ENCODE measurements around the gene ENPP6.
A peak's percentile ranks its signal among the peaks of the same experiment; 100 is the strongest.

ENPP6 gene

DNA sequence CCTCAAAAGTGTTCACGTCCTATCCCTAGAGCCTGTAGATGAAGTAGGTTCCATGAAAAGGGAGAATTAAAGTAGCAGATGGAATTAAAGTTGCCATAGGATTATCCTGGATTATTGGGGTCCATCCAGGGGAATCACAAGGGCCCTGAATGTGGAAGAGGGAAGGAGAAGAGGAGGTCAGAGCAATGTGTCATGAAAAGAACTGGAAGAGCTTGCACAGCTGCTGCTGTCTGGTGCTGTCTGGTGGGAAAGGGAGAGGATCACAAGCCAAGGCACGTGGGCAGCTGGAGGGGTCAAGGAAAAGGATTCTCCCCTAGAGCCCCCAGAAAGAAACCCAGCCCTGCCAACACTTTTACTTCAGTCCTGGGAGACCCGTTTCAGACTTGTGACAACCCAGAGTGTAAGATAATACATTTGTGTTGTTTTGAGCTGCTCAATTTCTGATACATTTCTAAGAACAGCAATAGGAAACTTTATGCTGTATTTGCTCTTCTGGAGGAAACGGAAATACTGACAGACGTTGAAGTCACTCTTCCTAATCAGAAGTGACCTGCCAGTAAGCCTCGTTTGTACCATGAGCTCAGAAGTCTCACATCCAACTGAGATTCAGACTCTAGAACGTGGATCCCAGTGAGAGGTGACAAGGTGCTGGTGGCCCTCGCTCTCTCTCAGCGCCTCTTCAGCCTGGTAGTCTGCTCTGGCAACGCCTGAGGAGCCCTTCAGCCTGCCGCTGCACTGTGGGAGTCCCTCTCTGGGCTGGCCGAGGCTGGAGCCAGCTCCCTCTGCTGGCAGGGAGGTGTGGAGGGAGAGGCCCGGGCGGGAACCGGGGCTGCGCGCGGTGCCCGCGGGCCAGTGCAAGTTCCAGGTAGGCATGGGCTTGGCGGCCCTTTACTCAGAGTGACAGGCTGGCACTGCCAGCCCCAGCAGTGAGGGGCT lies 34.7 kb upstream of the ENPP6 start:
- Histone ChIP-seq H3K9me3 (ENCODE audit: insufficient read depth, low read length) (no peaks in the 10 kb centered on the region), H3K9ac (ENCODE audit: low read length) (no peak overlapping the region), H3K4me2 (ENCODE audit: low read depth, low read length, poor library complexity, severe bottlenecking) (no peak overlapping the region), H3K9me2 (replicated peaks; ENCODE audit: insufficient read depth, low read length) (no peaks in the 10 kb centered on the region), H4K20me1 (ENCODE audit: low read depth, low read length) (no peaks in the 10 kb centered on the region), H3K27me3 (ENCODE audit: low read length) (no peaks in the 10 kb centered on the region), H3K4me3 (ENCODE audit: insufficient read depth, low read length, poor library complexity, severe bottlenecking) (no peak overlapping the region), H3F3A (ENCODE audit: insufficient read depth) (peaks cover 4% of the 10 kb centered on the region; the same call in 1 of the 2 replicates), H3K79me2 (ENCODE audit: insufficient read depth, low read length) (no peaks in the 10 kb centered on the region), H2AFZ (ENCODE audit: low read depth, low read length, severe bottlenecking) (no peak overlapping the region), H3K36me3 (ENCODE audit: low read length) (no peaks in the 10 kb centered on the region), H3K27ac (ENCODE audit: low read depth, low read length) (no peak overlapping the region)
- TF ChIP-seq, protein P1, sequence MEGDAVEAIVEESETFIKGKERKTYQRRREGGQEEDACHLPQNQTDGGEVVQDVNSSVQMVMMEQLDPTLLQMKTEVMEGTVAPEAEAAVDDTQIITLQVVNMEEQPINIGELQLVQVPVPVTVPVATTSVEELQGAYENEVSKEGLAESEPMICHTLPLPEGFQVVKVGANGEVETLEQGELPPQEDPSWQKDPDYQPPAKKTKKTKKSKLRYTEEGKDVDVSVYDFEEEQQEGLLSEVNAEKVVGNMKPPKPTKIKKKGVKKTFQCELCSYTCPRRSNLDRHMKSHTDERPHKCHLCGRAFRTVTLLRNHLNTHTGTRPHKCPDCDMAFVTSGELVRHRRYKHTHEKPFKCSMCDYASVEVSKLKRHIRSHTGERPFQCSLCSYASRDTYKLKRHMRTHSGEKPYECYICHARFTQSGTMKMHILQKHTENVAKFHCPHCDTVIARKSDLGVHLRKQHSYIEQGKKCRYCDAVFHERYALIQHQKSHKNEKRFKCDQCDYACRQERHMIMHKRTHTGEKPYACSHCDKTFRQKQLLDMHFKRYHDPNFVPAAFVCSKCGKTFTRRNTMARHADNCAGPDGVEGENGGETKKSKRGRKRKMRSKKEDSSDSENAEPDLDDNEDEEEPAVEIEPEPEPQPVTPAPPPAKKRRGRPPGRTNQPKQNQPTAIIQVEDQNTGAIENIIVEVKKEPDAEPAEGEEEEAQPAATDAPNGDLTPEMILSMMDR (IDR thresholded peaks at IDR 0.05; ENCODE audit: insufficient read depth, low read length, poor library complexity, severe bottlenecking), result no peak
- no peak for TF ChIP-seq EZH2phosphoT487 (conservative IDR thresholded peaks at IDR 0.05; ENCODE audit: low read length)

DNA sequence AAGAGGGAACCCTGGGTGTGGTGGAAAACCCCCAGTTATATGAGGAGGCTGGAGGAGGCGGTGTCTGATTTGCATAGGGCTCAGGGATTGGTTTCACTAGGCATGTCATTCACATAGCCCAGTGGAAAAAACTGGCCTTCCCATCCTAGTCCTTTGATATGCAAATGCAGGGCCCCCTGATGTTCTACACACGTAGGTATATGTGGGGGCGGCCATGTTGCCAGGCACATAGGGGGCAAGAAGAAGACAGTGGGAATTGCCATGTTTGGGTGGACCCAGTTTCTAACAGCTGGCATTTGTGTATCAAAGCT lies 34.0 kb upstream of the ENPP6 start:
- no peak overlapping the region for H2AFZ ChIP-seq (ENCODE audit: low read depth, low read length, severe bottlenecking)
- no peak for TF ChIP-seq EZH2phosphoT487 (conservative IDR thresholded peaks at IDR 0.05; ENCODE audit: low read length)
- H3K4me3 ChIP-seq (ENCODE audit: insufficient read depth, low read length, poor library complexity, severe bottlenecking), result no peak overlapping the region
- H3K9ac ChIP-seq (ENCODE audit: low read length), result no peak overlapping the region
- H3K4me2 ChIP-seq (ENCODE audit: low read depth, low read length, poor library complexity, severe bottlenecking), result no peak overlapping the region
- H3F3A ChIP-seq (ENCODE audit: insufficient read depth), result peaks cover 4% of the 10 kb centered on the region; the same call in 1 of the 2 replicates
- H3K79me2 ChIP-seq (ENCODE audit: insufficient read depth, low read length), result no peaks in the 10 kb centered on the region
- H3K9me3 ChIP-seq (ENCODE audit: insufficient read depth, low read length), result no peaks in the 10 kb centered on the region
- H4K20me1 ChIP-seq (ENCODE audit: low read depth, low read length), result no peaks in the 10 kb centered on the region
- no peaks in the 10 kb centered on the region for H3K36me3 ChIP-seq (ENCODE audit: low read length)
- H3K27ac ChIP-seq (ENCODE audit: low read depth, low read length), result no peak overlapping the region
- H3K9me2 ChIP-seq (replicated peaks; ENCODE audit: insufficient read depth, low read length), result no peaks in the 10 kb centered on the region
- H3K27me3 ChIP-seq (ENCODE audit: low read length), result no peaks in the 10 kb centered on the region

DNA sequence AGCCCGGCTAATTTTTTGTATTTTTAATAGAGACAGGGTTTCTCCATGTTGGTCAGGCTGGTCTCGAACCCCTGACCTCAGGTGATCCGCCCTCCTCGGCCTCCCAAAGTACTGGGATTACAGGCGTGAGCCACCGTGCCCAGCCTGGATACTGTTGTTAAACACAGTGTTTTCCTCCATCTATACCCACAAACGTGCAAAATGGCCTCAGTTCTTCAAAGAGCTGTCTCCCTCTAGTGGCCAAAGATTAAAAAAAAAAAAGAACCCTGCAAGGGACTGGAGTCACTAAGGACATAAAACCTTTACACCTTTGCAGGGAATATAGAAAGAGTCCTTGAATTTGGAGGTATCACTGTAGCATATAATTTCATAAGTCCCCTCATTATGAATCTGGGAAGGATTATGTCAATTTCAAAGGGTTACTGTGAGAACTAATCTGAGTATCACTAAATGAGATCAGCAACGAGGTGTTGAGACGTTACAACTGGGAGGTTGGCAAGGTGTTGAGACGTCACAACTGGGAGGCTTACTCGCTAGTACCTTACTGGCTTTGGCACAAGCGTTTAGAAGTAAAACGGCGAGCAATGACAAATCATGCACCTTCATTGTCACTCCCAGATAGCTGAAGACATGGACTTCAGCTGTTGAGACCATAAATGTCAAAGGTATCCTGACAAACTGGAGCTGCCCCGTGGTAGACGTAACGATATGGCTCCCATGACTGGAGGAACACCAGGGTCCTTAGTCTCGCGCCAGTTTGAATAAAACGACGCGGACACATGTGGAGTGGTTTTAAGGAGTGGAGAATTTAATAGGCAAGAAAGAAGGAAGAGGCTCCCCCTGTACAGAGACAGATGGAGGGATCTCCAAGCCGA lies 33.4 kb upstream of the ENPP6 start:
- H3K4me2 ChIP-seq (ENCODE audit: low read depth, low read length, poor library complexity, severe bottlenecking), result no peak overlapping the region

More for the DNA sequence above, 33.4 kb upstream of the ENPP6 start:
- Histone ChIP-seq H3K4me3 (ENCODE audit: insufficient read depth, low read length, poor library complexity, severe bottlenecking) (no peak overlapping the region), H3K9me2 (replicated peaks; ENCODE audit: insufficient read depth, low read length) (no peaks in the 10 kb centered on the region), H2AFZ (ENCODE audit: low read depth, low read length, severe bottlenecking) (no peak overlapping the region), H3K27me3 (ENCODE audit: low read length) (no peaks in the 10 kb centered on the region), H3K9me3 (ENCODE audit: insufficient read depth, low read length) (no peaks in the 10 kb centered on the region), H4K20me1 (ENCODE audit: low read depth, low read length) (no peaks in the 10 kb centered on the region), H3K36me3 (ENCODE audit: low read length) (no peaks in the 10 kb centered on the region), H3K27ac (ENCODE audit: low read depth, low read length) (no peak overlapping the region), H3F3A (ENCODE audit: insufficient read depth) (peaks cover 4% of the 10 kb centered on the region; the same call in 1 of the 2 replicates), H3K9ac (ENCODE audit: low read length) (no peak overlapping the region), H3K79me2 (ENCODE audit: insufficient read depth, low read length) (no peaks in the 10 kb centered on the region)
- no peak for TF ChIP-seq EZH2phosphoT487 (conservative IDR thresholded peaks at IDR 0.05; ENCODE audit: low read length)
- TF ChIP-seq, protein P1 (IDR thresholded peaks at IDR 0.05; ENCODE audit: insufficient read depth, low read length, poor library complexity, severe bottlenecking), result peak; percentile 68
